Bronchial epithelial cell (primary cell): ENCODE results near the gene BICC1. TPM values are rescaled to one million over a fixed set of nuclear protein-coding genes. Genes with fewer than 3 reads are reported as not detected.

Experiments used
- DNase-seq: peaks from one replicate; pipeline ENCODE4 v3.0.0-alpha.2; 2010; ENCODE audit warnings: low read depth
- FAIRE-seq: peaks from 2 replicates; lab custom pipeline; 2011; peaks lifted over from hg19 to GRCh38; lab: Jason Lieb, UNC
- H3K27me3 ChIP-seq: 2 replicates; pipeline ENCODE4 v1.5.1; 2011; ENCODE audit warnings: low read length; ENCODE audit not compliant: control insufficient read depth, insufficient read depth
- H3K36me3 ChIP-seq: 2 replicates; pipeline ENCODE4 v1.5.1; 2011; ENCODE audit warnings: low read length; ENCODE audit not compliant: control insufficient read depth, insufficient read depth
- H3K4me3 ChIP-seq: 2 replicates; pipeline ENCODE4 v1.5.1; 2011; ENCODE audit warnings: mild to moderate bottlenecking, low read depth, low read length, control low read depth
- CTCF ChIP-seq: IDR thresholded peaks from 2 replicates; pipeline ENCODE4 v1.5.1; 2011; ENCODE audit warnings: mild to moderate bottlenecking, moderate library complexity, low read length, control low read depth, inconsistent platforms; ENCODE audit not compliant: insufficient read depth, severe bottlenecking
- total RNA-seq: library from RNA; depleted of rRNA; stranded (reverse); fragments of >200 nt; gene quantifications from 2 replicates; pipeline ENCODE4 v1.2.1, GENCODE V29; 2014

The BICC1 gene
- total RNA-seq, 1 donor from 2014 or later, result 1.1 TPM

GRCh38 chr10:58839771-58840170 is 327.1 kb downstream of the BICC1 start:
- DNase-seq (no peak), FAIRE-seq (no peak)
- Histone ChIP-seq H3K36me3 (no peaks in the 10 kb centered on the region), H3K27me3 (no peaks in the 10 kb centered on the region), H3K4me3 (no peak overlapping the region)
- TF ChIP-seq CTCF, result no peak

DNA sequence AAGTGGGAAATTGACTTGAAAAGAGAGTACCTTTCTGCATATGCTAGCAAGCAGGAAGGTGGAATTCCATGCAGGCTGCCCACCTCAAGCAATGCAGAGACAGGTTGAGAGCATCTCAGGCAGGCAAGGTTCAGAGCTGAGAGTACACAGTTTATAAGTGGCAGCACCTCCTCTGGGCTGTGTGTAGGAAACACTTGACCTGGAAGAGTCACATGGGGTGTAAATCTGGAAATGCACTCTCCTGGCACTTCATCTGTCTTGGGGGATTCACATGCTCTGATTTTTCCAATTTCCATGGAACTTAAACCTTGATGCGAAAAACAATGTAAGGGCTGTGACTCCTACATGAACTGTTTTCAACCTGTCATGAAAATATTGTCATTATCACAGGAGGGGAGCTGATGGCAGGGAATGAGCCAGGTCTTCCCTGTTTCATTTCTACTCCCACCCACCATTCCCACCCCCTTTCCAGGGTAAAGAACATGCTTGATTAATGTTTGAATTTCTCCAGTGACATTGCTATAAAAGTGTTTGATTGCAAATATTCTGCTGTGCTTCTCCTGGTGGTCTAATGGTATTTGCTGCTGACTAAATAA is 328.3 kb downstream of the BICC1 start:
- H3K27me3 ChIP-seq, result no peaks in the 10 kb centered on the region
- no peak overlapping the region for H3K4me3 ChIP-seq
- FAIRE-seq, result no peak
- DNase-seq, result no peak
- H3K36me3 ChIP-seq, result no peaks in the 10 kb centered on the region
- TF ChIP-seq CTCF, result no peak

- Histone ChIP-seq H3K4me3 (no peak overlapping the region), H3K27me3 (no peaks in the 10 kb centered on the region), H3K36me3 (no peaks in the 10 kb centered on the region)
- FAIRE-seq, result no peak
- TF ChIP-seq CTCF, result no peak
- no peak for DNase-seq
These were observed 330.2 kb downstream of the BICC1 start for GRCh38 chr10:58842860-58843376.

DNA sequence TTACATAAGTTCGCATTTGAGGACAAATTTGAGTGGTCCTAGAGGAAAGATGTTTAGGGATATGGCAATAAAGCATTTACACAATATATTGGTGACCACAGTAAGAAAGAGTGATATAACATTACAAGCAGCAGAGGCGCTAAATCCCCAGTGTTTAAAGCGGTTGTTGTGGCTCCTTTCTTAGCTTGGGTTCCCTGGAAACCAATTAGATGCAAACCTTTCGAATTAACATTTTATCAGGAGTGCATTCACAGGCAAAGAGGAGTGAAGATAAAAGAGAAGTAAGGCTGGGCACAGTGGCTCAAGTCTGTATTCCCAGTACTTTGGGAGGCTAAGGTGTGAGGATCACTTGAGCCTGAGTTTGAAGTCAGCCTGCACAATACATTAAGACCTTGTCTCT is 331.1 kb downstream of the BICC1 start:
- Histone ChIP-seq H3K4me3 (no peak overlapping the region), H3K36me3 (no peaks in the 10 kb centered on the region), H3K27me3 (no peaks in the 10 kb centered on the region)
- TF ChIP-seq CTCF, result no peak
- no peak for FAIRE-seq
- no peak for DNase-seq

- FAIRE-seq, result no peak
- Histone ChIP-seq H3K4me3 (no peak overlapping the region), H3K27me3 (no peaks in the 10 kb centered on the region), H3K36me3 (no peaks in the 10 kb centered on the region)
- no peak for TF ChIP-seq CTCF
- no peak for DNase-seq
These were observed 332.0 kb downstream of the BICC1 start for GRCh38 chr10:58844680-58845079.

DNA sequence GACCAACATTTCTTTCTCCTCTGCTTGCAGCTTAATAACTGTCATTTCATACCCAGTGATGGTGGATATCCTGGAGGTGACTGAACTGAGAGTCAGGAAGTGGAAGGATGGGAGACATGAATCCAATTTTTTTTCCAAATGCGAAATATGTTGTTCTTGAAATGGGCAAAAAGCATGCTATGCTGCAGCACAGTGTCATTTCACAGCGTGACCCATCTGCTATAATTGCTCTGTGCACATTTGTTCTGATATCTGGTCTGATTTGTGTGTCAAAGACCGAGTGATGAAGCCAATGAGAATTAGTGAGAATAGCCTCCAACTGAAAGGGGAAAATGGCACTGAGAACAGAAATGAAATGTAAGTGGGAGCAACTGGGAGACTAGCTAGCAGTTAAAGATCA is 334.2 kb downstream of the BICC1 start:
- DNase-seq (no peak), FAIRE-seq (no peak)
- no peaks in the 10 kb centered on the region for H3K27me3 ChIP-seq
- no peaks in the 10 kb centered on the region for H3K36me3 ChIP-seq
- H3K4me3 ChIP-seq, result no peak overlapping the region
- TF ChIP-seq CTCF, result no peak
